Calu3 (cell line): ENCODE data around the gene PCDHGA5. TPM values are rescaled to one million over a fixed set of nuclear protein-coding genes. Genes with fewer than 3 reads are reported as not detected.
"Not testable (repeated sequence)": the region's sequence is repeated elsewhere in the genome, so short reads cannot be mapped to it uniquely, and the experiment has no call there.

Source experiments
- BruUV-seq: library from RNA; stranded (reverse); fragments of 400-500 nt; replicated peaks from 2 replicates; lab custom pipeline; 2021; lab: Mats Ljungman, UMichigan
- CTCF ChIA-PET: fragments of 300-600 bp; sonication (Branson Sonifier 250); formaldehyde crosslinking; loops from one replicate; lab custom pipeline; 2022; ENCODE audit warnings: antibody characterized with exemption; lab: Charles Lee
- DNase-seq: peaks from one replicate; pipeline ENCODE4 v3.0.0; 2022
- H3K27ac Mint-ChIP-seq: one replicate; pipeline ENCODE4 v1.8.0; 2022; ENCODE audit warnings: mixed read lengths; ENCODE audit not compliant: unreplicated experiment
- H3K27me3 Mint-ChIP-seq: one replicate; pipeline ENCODE4 v1.8.0; 2022; ENCODE audit warnings: mixed read lengths; ENCODE audit not compliant: unreplicated experiment
- H3K36me3 Mint-ChIP-seq: one replicate; pipeline ENCODE4 v1.8.0; 2022; ENCODE audit warnings: mild to moderate bottlenecking, moderate library complexity, mixed read lengths; ENCODE audit not compliant: insufficient read depth, unreplicated experiment
- H3K4me1 Mint-ChIP-seq: one replicate; pipeline ENCODE4 v1.8.0; 2022; ENCODE audit warnings: mild to moderate bottlenecking, low read depth, mixed read lengths; ENCODE audit not compliant: unreplicated experiment
- H3K4me3 Mint-ChIP-seq: one replicate; pipeline ENCODE4 v1.8.0; 2022; ENCODE audit warnings: mild to moderate bottlenecking, low read depth, moderate library complexity, mixed read lengths; ENCODE audit not compliant: unreplicated experiment
- H3K9me3 Mint-ChIP-seq: one replicate; pipeline ENCODE4 v1.8.0; 2022; ENCODE audit warnings: low read depth, mixed read lengths; ENCODE audit not compliant: unreplicated experiment
- intact Hi-C: fragments of 100-400 bp; cut with micrococcal nuclease; formaldehyde crosslinking; loops from one replicate; pipeline ENCODE4 v1.10.0; 2022; ENCODE audit not compliant: unreplicated experiment
- total RNA-seq: library from RNA; stranded (reverse); gene quantifications from 2 replicates; pipeline ENCODE4 v1.2.3, GENCODE V29; 2022
- TF ChIP-seq, protein P1 (sequence below): fragments of 200-600 bp; IDR thresholded peaks from one replicate; pipeline ENCODE4 v1.8.0; 2022; ENCODE audit warnings: antibody characterized with exemption; ENCODE audit not compliant: unreplicated experiment

Gene PCDHGA5
- total RNA-seq, 1 experiment from 2014 or later = 0.12 TPM

GRCh38 chr5:141371572-141372475, 7.9 kb downstream of the PCDHGA5 start:
- TF ChIP-seq, protein P1, sequence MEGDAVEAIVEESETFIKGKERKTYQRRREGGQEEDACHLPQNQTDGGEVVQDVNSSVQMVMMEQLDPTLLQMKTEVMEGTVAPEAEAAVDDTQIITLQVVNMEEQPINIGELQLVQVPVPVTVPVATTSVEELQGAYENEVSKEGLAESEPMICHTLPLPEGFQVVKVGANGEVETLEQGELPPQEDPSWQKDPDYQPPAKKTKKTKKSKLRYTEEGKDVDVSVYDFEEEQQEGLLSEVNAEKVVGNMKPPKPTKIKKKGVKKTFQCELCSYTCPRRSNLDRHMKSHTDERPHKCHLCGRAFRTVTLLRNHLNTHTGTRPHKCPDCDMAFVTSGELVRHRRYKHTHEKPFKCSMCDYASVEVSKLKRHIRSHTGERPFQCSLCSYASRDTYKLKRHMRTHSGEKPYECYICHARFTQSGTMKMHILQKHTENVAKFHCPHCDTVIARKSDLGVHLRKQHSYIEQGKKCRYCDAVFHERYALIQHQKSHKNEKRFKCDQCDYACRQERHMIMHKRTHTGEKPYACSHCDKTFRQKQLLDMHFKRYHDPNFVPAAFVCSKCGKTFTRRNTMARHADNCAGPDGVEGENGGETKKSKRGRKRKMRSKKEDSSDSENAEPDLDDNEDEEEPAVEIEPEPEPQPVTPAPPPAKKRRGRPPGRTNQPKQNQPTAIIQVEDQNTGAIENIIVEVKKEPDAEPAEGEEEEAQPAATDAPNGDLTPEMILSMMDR = no peak
- BruUV-seq = no TSS peak
- no peak overlapping the region for H3K27ac Mint-ChIP-seq
- no peaks in the 10 kb centered on the region for H3K27me3 Mint-ChIP-seq
- H3K4me1 Mint-ChIP-seq = no peaks in the 10 kb centered on the region
- intact Hi-C loops = no loop called here
- DNase-seq = no peak
- peaks cover 9% of the 10 kb centered on the region for H3K9me3 Mint-ChIP-seq
- CTCF ChIA-PET = no interaction called here
- no peak overlapping the region for H3K4me3 Mint-ChIP-seq
- peaks cover 9% of the 10 kb centered on the region for H3K36me3 Mint-ChIP-seq

- Mint-ChIP-seq H3K27ac (no peak within 1 kb of the TSS), H3K9me3 (peaks cover 9% of the 10 kb centered on the region), H3K27me3 (no peaks in the 10 kb centered on the region), H3K4me1 (no peaks in the 10 kb centered on the region), H3K4me3 (no peak within 1 kb of the TSS), H3K36me3 (peaks cover 9% of the 10 kb centered on the region)
- DNase-seq = no peak
- BruUV-seq = no TSS peak
- TF ChIP-seq, protein P1 = no peak
- CTCF ChIA-PET = no interaction called here
- intact Hi-C loops = no loop called here
These were observed 9.8 kb downstream of the PCDHGA5 start, which contains the start of gene PCDHGA6 for GRCh38 chr5:141373673-141374317. TSS of gene PCDHGA6 (plus strand) at chr5:141373891. CDS start at chr5:141374084, 193 bp downstream.

DNA sequence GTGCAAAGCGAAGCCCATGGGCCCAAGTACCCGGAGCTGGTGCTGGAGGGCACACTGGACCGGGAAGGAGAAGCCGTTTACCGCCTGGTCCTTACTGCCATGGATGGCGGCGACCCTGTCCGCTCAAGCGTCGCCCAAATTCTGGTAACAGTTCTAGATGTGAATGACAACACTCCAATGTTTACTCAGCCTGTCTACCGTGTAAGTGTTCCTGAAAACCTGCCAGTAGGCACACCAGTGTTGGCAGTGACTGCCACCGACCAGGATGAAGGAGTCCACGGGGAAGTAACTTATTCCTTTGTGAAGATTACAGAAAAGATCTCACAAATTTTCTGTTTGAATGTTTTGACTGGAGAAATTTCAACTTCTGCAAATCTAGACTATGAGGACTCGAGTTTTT, 10.7 kb downstream of the PCDHGA5 start:
- Mint-ChIP-seq H3K27me3 (no peaks in the 10 kb centered on the region), H3K4me1 (no peaks in the 10 kb centered on the region), H3K4me3 (no peak overlapping the region), H3K27ac (no peak overlapping the region), H3K9me3 (peaks cover 9% of the 10 kb centered on the region), H3K36me3 (peaks cover 9% of the 10 kb centered on the region)
- no TSS peak for BruUV-seq
- no peak for DNase-seq
- intact Hi-C loops = no loop called here
- TF ChIP-seq, protein P1 = no peak
- CTCF ChIA-PET = no interaction called here

DNA sequence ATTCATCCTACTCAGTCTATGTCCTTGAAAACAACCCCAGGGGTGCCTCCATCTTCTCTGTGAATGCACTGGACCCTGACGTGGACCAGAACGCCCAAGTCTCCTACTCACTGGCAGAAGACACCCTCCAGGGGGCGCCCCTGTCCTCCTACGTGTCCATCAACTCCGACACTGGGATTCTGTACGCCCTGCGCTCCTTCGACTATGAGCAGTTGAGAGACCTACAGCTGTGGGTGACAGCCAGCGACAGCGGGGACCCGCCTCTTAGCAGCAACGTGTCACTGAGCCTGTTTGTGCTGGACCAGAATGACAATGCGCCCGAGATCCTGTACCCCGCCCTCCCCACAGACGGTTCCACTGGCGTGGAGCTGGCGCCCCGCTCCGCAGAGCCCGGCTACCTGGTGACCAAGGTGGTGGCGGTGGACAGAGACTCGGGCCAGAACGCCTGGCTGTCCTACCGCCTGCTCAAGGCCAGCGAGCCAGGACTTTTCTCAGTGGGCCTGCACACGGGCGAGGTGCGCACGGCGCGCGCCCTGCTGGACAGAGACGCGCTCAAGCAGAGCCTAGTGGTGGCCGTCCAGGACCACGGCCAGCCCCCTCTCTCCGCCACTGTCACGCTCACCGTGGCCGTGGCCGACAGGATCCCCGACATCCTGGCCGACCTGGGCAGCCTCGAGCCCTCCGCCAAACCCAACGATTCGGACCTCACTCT, 11.6 kb downstream of the PCDHGA5 start:
- DNase-seq, H3K27me3 Mint-ChIP-seq, intact Hi-C loops, H3K4me3 Mint-ChIP-seq, H3K4me1 Mint-ChIP-seq, CTCF ChIA-PET, H3K36me3 Mint-ChIP-seq, BruUV-seq, H3K27ac Mint-ChIP-seq: not testable (repeated sequence)
- H3K9me3 Mint-ChIP-seq = peaks cover 11% of the 10 kb centered on the region
